Fibroblast of the aortic adventitia (primary cell): ENCODE measurements around the gene INTS7. TPM values are rescaled to one million over a fixed set of nuclear protein-coding genes. Genes with fewer than 3 reads are reported as not detected.
"Not testable (repeated sequence)": the region's sequence is repeated elsewhere in the genome, so short reads cannot be mapped to it uniquely, and the experiment has no call there.

Experiments
- DNase-seq: peaks from one replicate; pipeline ENCODE4 v3.0.0-alpha.2; 2010; ENCODE audit warnings: low read depth
- H3K4me3 ChIP-seq: 2 replicates; pipeline ENCODE4 v1.5.1; 2011; ENCODE audit warnings: low read depth, mild to moderate bottlenecking, control low read depth, low read length, moderate library complexity
- CTCF ChIP-seq: IDR thresholded peaks from 2 replicates; pipeline ENCODE4 v1.5.1; 2011; ENCODE audit warnings: mild to moderate bottlenecking, low read length, control low read depth, inconsistent platforms; ENCODE audit not compliant: insufficient read depth
- total RNA-seq: library from RNA; depleted of rRNA; stranded (reverse); fragments of >200 nt; gene quantifications from 2 replicates; pipeline ENCODE4 v1.2.3, GENCODE V29; 2012; ENCODE audit warnings: low replicate concordance

INTS7 gene
- total RNA-seq, 1 donor = 34.7 TPM

GRCh38 chr1:211965108-211965805 lies 70.1 kb downstream of the INTS7 start:
- no peak for TF ChIP-seq CTCF
- DNase-seq = no peak

GRCh38 chr1:211959680-211960079 lies 75.7 kb downstream of the INTS7 start:
- H3K4me3 ChIP-seq = no peak overlapping the region
- DNase-seq = no peak
- no peak for TF ChIP-seq CTCF

More at GRCh38 chr1:211965108-211965805, 70.1 kb downstream of the INTS7 start:
- no peak overlapping the region for H3K4me3 ChIP-seq

DNA sequence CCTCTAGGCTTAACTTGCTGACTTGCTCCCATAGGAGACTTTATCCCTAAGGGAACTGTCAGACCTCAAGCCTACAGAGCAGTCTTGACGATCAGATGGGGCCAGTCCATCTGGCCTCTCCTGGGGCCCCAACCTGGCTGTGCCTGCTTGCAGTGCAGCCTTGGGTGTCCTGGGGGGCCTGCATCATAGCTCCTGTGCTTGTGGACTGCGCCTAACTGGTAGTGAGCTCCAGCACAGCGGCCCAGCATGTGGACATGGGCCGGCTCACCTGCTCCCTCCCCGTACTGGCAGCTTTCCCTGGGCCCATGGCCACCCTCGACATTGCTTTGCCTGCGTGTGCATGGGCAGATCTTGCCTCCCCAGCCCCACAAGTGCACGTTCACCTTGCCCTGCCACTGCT lies 76.1 kb downstream of the INTS7 start:
- TF ChIP-seq CTCF = no peak
- H3K4me3 ChIP-seq = no peak overlapping the region
- DNase-seq = no peak

- DNase-seq, H3K4me3 ChIP-seq: not testable (repeated sequence)
Measured at GRCh38 chr1:211954028-211954427, 81.3 kb downstream of the INTS7 start.

GRCh38 chr1:211953543-211953942 lies 81.8 kb downstream of the INTS7 start:
- H3K4me3 ChIP-seq = not testable (repeated sequence)

GRCh38 chr1:211952299-211952698 lies 83.1 kb downstream of the INTS7 start:
- no peak for DNase-seq
- no peak overlapping the region for H3K4me3 ChIP-seq
- TF ChIP-seq CTCF = no peak

More at GRCh38 chr1:211953543-211953942, 81.8 kb downstream of the INTS7 start:
- DNase-seq = not testable (repeated sequence)

GRCh38 chr1:211951856-211952255 lies 83.5 kb downstream of the INTS7 start:
- H3K4me3 ChIP-seq = no peak overlapping the region
- no peak for TF ChIP-seq CTCF
- peak; percentile 49 for DNase-seq

DNA sequence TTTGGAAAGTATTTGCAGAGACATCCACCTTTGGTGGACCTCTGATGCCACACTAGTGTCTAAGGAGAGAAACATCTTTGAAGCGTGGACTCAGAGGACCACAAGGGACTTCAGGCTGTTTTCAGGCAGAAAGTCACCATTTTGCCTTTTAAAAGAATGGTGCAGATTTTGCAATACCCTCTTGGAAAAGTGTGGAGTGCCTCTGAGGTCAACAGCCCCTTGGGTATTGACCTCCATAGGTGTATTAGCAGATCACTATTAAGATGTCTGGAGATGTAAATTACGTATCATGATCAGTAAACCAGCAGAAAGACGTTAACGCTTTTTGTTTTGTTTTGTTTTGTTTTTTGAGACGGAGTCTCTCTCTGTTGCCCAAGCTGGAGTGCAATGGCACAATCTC lies 87.0 kb downstream of the INTS7 start:
- TF ChIP-seq CTCF = no peak
- H3K4me3 ChIP-seq = no peak overlapping the region
- DNase-seq = no peak
